Measurements from ENCODE around the gene FCAMR.

DNA sequence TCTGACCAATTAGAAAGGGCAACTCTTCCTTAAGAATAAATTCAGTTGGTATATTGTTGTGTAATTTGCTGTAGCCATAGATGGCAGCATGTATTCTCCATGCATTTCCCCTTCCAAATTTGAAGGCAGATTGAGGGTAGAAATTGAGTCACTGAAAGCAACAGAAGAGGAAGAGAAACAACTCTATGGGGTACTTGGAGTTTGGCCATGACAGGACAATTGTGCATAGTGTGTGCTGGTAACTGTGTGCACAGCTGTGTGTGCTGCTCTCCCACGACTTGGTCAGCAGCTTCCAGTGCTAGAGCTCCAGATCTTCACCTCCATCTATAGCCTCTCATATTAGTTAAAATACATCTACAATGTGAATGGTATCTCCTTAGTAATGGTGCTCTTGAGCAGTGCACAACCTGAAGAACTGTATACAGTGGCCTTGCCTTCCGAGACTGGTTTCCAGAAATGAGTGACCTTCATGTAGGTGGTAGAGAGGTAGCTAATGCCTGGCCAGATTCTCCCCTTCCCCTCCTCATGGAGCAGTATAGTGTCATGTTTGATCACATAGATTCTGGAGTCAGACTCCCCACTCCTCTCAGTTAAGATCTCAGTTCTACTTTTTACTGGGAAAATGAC is 882 bp upstream of the FCAMR start:
- TF ChIP-seq, protein P1, sequence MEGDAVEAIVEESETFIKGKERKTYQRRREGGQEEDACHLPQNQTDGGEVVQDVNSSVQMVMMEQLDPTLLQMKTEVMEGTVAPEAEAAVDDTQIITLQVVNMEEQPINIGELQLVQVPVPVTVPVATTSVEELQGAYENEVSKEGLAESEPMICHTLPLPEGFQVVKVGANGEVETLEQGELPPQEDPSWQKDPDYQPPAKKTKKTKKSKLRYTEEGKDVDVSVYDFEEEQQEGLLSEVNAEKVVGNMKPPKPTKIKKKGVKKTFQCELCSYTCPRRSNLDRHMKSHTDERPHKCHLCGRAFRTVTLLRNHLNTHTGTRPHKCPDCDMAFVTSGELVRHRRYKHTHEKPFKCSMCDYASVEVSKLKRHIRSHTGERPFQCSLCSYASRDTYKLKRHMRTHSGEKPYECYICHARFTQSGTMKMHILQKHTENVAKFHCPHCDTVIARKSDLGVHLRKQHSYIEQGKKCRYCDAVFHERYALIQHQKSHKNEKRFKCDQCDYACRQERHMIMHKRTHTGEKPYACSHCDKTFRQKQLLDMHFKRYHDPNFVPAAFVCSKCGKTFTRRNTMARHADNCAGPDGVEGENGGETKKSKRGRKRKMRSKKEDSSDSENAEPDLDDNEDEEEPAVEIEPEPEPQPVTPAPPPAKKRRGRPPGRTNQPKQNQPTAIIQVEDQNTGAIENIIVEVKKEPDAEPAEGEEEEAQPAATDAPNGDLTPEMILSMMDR (IDR thresholded peaks at IDR 0.05) = no peak
- no peak for TF ChIP-seq POLR2A (IDR thresholded peaks at IDR 0.05)
